H1 (cell line): ENCODE results near the gene METTL1.

Experiments used
- CTCF ChIP-seq, 3 experiments: IDR thresholded peaks; 1 replicate in 2 of 3; 2 replicates in 1 of 3; pipeline versions ENCODE4 v1.5.1 to v1.6.1; 2011; ENCODE audit warnings: low read length in 3 of 3, mild to moderate bottlenecking in 3 of 3, inconsistent platforms in 2 of 3, low read depth in 1 of 3, moderate library complexity in 1 of 3; ENCODE audit not compliant: insufficient read depth in 1 of 3; ENCODE audit errors: control extremely low read depth in 1 of 3
- NRF1 ChIP-seq: IDR thresholded peaks from 2 replicates; pipeline ENCODE4 v1.6.1; 2011; ENCODE audit warnings: mild to moderate bottlenecking, low read depth, low read length, improper control_type of control experiment
- POLR2A ChIP-seq, 2 experiments: IDR thresholded peaks; 1 replicate in 1 of 2; 2 replicates in 1 of 2; pipeline ENCODE4 v1.6.1; 2011; ENCODE audit warnings: low read depth in 2 of 2, low read length in 2 of 2, mild to moderate bottlenecking in 2 of 2; ENCODE audit errors: control extremely low read depth in 1 of 2
- RNF2 ChIP-seq: fragments of 200-900, 300-1000 bp; sonication (generic); IDR thresholded peaks from 2 replicates; pipeline ENCODE4 v1.7.1; 2016; ENCODE audit warnings: borderline replicate concordance, low read depth, mild to moderate bottlenecking, antibody characterized with exemption, low read length; ENCODE audit not compliant: poor library complexity, severe bottlenecking; ENCODE audit errors: missing control alignments

DNA sequence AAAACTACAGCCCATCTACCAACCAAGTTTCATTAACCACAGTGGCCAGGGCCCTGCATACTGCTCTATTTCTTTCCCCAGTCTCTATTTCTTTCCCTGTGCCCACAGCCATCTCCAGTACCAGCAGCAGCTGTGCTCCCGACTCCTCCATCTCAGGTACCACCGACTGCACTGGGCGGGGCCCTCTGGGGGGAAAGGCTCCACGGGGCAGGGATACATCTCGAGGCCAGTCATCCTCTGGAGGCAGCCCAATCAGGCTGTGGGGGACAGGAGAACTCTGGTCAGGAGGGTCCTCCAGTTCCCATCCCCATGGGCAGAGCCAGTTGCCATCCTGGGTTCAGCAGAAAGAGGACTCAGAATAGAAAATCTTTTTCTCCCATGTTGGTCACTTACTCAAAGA lies 22.8 kb downstream of the METTL1 start:
- TF ChIP-seq POLR2A (IDR thresholded peaks at IDR 0.05; ENCODE audit: control extremely low read depth in 1 of 2, low read depth in 2 of 2, low read length in 2 of 2) (no peak), CTCF (IDR thresholded peaks at IDR 0.05; ENCODE audit: control extremely low read depth in 1 of 3, insufficient read depth in 1 of 3, low read depth in 1 of 3, low read length in 3 of 3) (no peak), RNF2 (no peak), NRF1 (no peak)
